Measurements from ENCODE around the gene GLRX2. TPM values are rescaled to one million over a fixed set of nuclear protein-coding genes. Genes with fewer than 3 reads are reported as not detected.
"Not testable (repeated sequence)": the region's sequence is repeated elsewhere in the genome, so short reads cannot be mapped to it uniquely, and the experiment has no call there.

Gene GLRX2
- total RNA-seq, 1 donor from 2014 or later, result 14.6 TPM

DNA sequence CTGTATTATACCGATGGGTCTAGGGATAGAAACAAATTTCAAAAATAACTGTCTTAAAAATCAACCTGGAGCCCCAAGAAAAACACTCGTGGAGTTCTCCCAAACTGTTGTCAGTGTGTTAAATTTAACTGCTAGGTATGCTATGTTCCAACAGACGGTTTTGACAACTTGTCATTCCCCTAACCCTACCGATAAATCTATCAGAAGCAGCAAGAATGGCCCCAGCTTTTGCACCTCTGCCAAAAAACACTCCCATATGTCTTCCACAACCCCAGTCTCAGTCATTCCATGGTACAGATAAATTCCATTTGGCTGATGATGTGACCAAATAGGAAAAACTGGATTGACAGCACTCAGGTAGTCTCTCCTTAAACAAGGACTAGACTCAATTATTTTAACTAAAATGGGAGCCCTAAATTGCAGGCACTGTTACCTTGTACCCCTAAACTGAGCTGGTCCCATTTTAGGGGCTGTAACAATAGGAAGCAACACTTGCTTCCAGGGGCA, 51.0 kb downstream of the GLRX2 start:
- H3K36me3 ChIP-seq (ENCODE audit: control insufficient read depth, insufficient read depth, low read length), result no peaks in the 10 kb centered on the region
- H3K27me3 ChIP-seq (ENCODE audit: control insufficient read depth, insufficient read depth, low read length), result no peaks in the 10 kb centered on the region
- DNase-seq (ENCODE audit: low read depth), result no peak
- TF ChIP-seq, protein P1, sequence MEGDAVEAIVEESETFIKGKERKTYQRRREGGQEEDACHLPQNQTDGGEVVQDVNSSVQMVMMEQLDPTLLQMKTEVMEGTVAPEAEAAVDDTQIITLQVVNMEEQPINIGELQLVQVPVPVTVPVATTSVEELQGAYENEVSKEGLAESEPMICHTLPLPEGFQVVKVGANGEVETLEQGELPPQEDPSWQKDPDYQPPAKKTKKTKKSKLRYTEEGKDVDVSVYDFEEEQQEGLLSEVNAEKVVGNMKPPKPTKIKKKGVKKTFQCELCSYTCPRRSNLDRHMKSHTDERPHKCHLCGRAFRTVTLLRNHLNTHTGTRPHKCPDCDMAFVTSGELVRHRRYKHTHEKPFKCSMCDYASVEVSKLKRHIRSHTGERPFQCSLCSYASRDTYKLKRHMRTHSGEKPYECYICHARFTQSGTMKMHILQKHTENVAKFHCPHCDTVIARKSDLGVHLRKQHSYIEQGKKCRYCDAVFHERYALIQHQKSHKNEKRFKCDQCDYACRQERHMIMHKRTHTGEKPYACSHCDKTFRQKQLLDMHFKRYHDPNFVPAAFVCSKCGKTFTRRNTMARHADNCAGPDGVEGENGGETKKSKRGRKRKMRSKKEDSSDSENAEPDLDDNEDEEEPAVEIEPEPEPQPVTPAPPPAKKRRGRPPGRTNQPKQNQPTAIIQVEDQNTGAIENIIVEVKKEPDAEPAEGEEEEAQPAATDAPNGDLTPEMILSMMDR (IDR thresholded peaks at IDR 0.05; ENCODE audit: insufficient read depth, low read length, poor library complexity, severe bottlenecking), result no peak
- no peak overlapping the region for H3K4me3 ChIP-seq (ENCODE audit: low read depth, low read length)

DNA sequence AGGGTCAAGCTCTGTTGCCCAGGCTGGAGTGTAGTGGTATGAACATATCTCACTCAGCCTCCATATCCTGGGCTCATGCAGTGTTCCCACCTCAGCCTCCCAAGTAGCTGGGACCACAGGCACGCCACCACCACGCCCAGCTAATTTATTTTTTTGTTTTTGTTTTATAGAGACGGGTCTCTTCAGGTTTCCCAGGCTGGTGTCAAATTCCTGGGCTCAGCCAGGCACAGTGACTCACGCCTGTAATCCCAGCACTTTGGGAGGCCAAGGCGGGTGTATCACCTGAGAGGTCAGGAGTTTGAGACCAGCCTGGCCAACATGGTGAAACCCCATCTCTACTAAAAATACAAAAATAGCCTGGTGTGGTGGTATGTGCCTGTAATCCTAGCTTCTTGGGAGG, 56.3 kb downstream of the GLRX2 start:
- H3K36me3 ChIP-seq (ENCODE audit: control insufficient read depth, insufficient read depth, low read length); DNase-seq (ENCODE audit: low read depth); H3K27me3 ChIP-seq (ENCODE audit: control insufficient read depth, insufficient read depth, low read length); H3K4me3 ChIP-seq (ENCODE audit: low read depth, low read length): not testable (repeated sequence)

Other genes starting within 250 kb of the GLRX2 start
- gene UCHL5, start 46.1 kb downstream of the GLRX2 start, total RNA-seq, result 22.8 and 32.2 TPM in 2 replicates
- gene RO60, start 45.8 kb downstream of the GLRX2 start, total RNA-seq, result 96.3 and 96.7 TPM in 2 replicates
- gene CDC73, start 16.6 kb upstream of the GLRX2 start, total RNA-seq, result 20.1 and 21.4 TPM in 2 replicates
- gene B3GALT2, start 81.2 kb upstream of the GLRX2 start, total RNA-seq, result not detected in 2 replicates

Measured in kidney epithelial cell (primary cell).